Endothelial cell of umbilical vein (primary cell): ENCODE measurements around the gene GVQW3. TPM values are rescaled to one million over a fixed set of nuclear protein-coding genes. Genes with fewer than 3 reads are reported as not detected.
A peak's percentile ranks its signal among the peaks of the same experiment; 100 is the strongest.

Source experiments
- BruUV-seq: library from RNA; stranded (reverse); fragments of 400-500 nt; replicated peaks from 2 replicates; lab custom pipeline; 2021; lab: Mats Ljungman, UMichigan
- CTCF ChIA-PET: fragments of 300-600, 350-600 bp; sonication (Branson Sonifier 250); formaldehyde crosslinking; loops from one replicate; lab custom pipeline; 2021; ENCODE audit warnings: antibody characterized with exemption, inconsistent platforms; lab: Charles Lee
- POLR2A ChIA-PET: fragments of 300-600, 350-600 bp; sonication (Branson Sonifier 250); formaldehyde crosslinking; loops from one replicate; lab custom pipeline; 2021; ENCODE audit warnings: antibody characterized with exemption, inconsistent platforms; lab: Charles Lee
- DNase-seq: peaks from one replicate; pipeline ENCODE4 v3.0.0-alpha.2; 2011; ENCODE audit warnings: low read depth, low spot score
- FAIRE-seq: peaks from 2 replicates; lab custom pipeline; 2011; peaks lifted over from hg19 to GRCh38; lab: Jason Lieb, UNC
- H2AFZ ChIP-seq: 2 replicates; pipeline ENCODE4 v1.6.0; 2012; ENCODE audit warnings: low read depth, low read length, control low read depth, inconsistent platforms
- H3K27ac ChIP-seq: 2 replicates; pipeline ENCODE4 v1.5.1; 2011; ENCODE audit warnings: low read depth, mild to moderate bottlenecking, control low read depth, low read length, moderate library complexity; ENCODE audit not compliant: insufficient read depth
- H3K27me3 ChIP-seq, 2 experiments: 2 replicates each; pipeline versions ENCODE4 v1.6.0 to v1.6.1; 2011; ENCODE audit warnings: low read length in 2 of 2, mixed read lengths in 1 of 2; ENCODE audit not compliant: control insufficient read depth in 2 of 2, insufficient read depth in 2 of 2
- H3K36me3 ChIP-seq, 2 experiments: 2 replicates in 1 of 2; 3 replicates in 1 of 2; pipeline ENCODE4 v1.5.1; 2011; ENCODE audit warnings: low read length in 2 of 2, mild to moderate bottlenecking in 1 of 2, moderate library complexity in 1 of 2; ENCODE audit not compliant: control insufficient read depth in 2 of 2, insufficient read depth in 2 of 2; ENCODE audit errors: extremely low read depth in 1 of 2
- H3K4me1 ChIP-seq: 3 replicates; pipeline ENCODE4 v1.5.1; 2011; ENCODE audit warnings: mild to moderate bottlenecking, low read length; ENCODE audit not compliant: control insufficient read depth, insufficient read depth; ENCODE audit errors: extremely low read depth
- H3K4me2 ChIP-seq: 2 replicates; pipeline ENCODE4 v1.6.1; 2011; ENCODE audit warnings: low read length, control low read depth, mixed read lengths; ENCODE audit not compliant: insufficient read depth
- H3K4me3 ChIP-seq, 3 experiments: fragments of 200-600 bp in 1 of 3; sonication (generic), shearing (Covaris generic) in 1 of 3; replicated peaks in 1 of 3; 2 replicates each; pipeline ENCODE4 v1.5.1; 2011 to 2016; ENCODE audit warnings: control low read depth in 3 of 3, low read length in 3 of 3, mild to moderate bottlenecking in 2 of 3, inconsistent platforms in 1 of 3, low read depth in 1 of 3, moderate library complexity in 1 of 3; ENCODE audit not compliant: insufficient read depth in 1 of 3
- H3K79me2 ChIP-seq: 2 replicates; pipeline ENCODE4 v1.6.0; 2012; ENCODE audit warnings: low read length, inconsistent platforms; ENCODE audit not compliant: control insufficient read depth, insufficient read depth
- H3K9ac ChIP-seq: replicated peaks from 2 replicates; pipeline ENCODE3; 2011; ENCODE audit warnings: low read length, control low read depth; ENCODE audit not compliant: insufficient read depth; ENCODE audit errors: extremely low read depth
- H3K9me1 ChIP-seq: replicated peaks from 3 replicates; pipeline ENCODE4 v1.6.0; 2011; ENCODE audit warnings: mild to moderate bottlenecking, low read length; ENCODE audit not compliant: control insufficient read depth, insufficient read depth; ENCODE audit errors: extremely low read depth
- H3K9me3 ChIP-seq: replicated peaks from 2 replicates; pipeline ENCODE4 v1.5.1; 2012; ENCODE audit warnings: low read length, inconsistent platforms; ENCODE audit not compliant: control insufficient read depth, insufficient read depth
- H4K20me1 ChIP-seq: replicated peaks from 2 replicates; pipeline ENCODE3; 2011; ENCODE audit warnings: mild to moderate bottlenecking, low read length; ENCODE audit not compliant: control insufficient read depth, insufficient read depth; ENCODE audit errors: extremely low read depth
- CTCF ChIP-seq, 2 donors: IDR thresholded peaks; 1 replicate in 1 of 2; 2 replicates in 1 of 2; pipeline ENCODE4 v1.5.1; 2011; ENCODE audit warnings: low read length in 2 of 2, mild to moderate bottlenecking in 2 of 2, moderate library complexity in 2 of 2, control low read depth in 1 of 2, inconsistent platforms in 1 of 2, low read depth in 1 of 2; ENCODE audit not compliant: insufficient read depth in 1 of 2; ENCODE audit errors: extremely low read depth in 1 of 2
- MYC ChIP-seq: IDR thresholded peaks from one replicate; pipeline ENCODE4 v1.6.1; 2011; ENCODE audit warnings: mild to moderate bottlenecking, low read depth, low read length
- POLR2A ChIP-seq: IDR thresholded peaks from 2 replicates; pipeline ENCODE4 v1.6.1; 2012; ENCODE audit warnings: low read depth, mild to moderate bottlenecking, control low read depth, low read length
- POLR2AphosphoS5 ChIP-seq: IDR thresholded peaks from 2 replicates; pipeline ENCODE4 v1.6.1; 2012; ENCODE audit warnings: low read depth, mild to moderate bottlenecking, control low read depth, low read length, moderate library complexity; ENCODE audit not compliant: insufficient read depth
- dilution Hi-C: fragments of 300-500 bp; cut with MboI; formaldehyde crosslinking; loops from one replicate; pipeline ENCODE4 v1.15.0; 2019; ENCODE audit warnings: low sequenced_read_pairs; ENCODE audit not compliant: extremely low pct_ligation_motif_present
- intact Hi-C: fragments of 100-400 bp; cut with micrococcal nuclease; formaldehyde crosslinking; loops from one replicate; pipeline ENCODE4 v1.10.0; 2022
- polyA plus RNA-seq, 4 experiments: library from polyadenylated mRNA; depleted of rRNA in 3 of 4; stranded (reverse) in 3 of 4; unstranded in 1 of 4; fragments of >200 nt; gene quantifications; 2 replicates each; pipeline versions ENCODE4 v1.2.1 to v1.2.3, GENCODE V29; 2011 to 2012; ENCODE audit warnings: missing spikeins in 1 of 4
- total RNA-seq: library from RNA; stranded (reverse); gene quantifications from 2 replicates; pipeline ENCODE4 v1.2.3, GENCODE V29; 2021

Gene GVQW3
- total and polyA plus RNA-seq, 2 donors (not counting 3 experiments of a cell fraction or from before 2014, with no cell fraction given): 1.0 to 2.8 TPM

- Histone ChIP-seq H3K4me1 (peaks cover 12% of the 10 kb centered on the region), H3K9me3 (no peaks in the 10 kb centered on the region), H3K79me2 (peaks cover 22% of the 10 kb centered on the region), H3K27ac (peak overlapping the region; percentile 94), H4K20me1 (no peaks in the 10 kb centered on the region), H3K36me3 (peaks cover 2% of the 10 kb centered on the region in 2 experiments), H2AFZ (peak overlapping the region; percentile 55), H3K4me3 (peak overlapping the region; percentile 83 to 96 (median 89)), H3K9me1 (no peaks in the 10 kb centered on the region), H3K9ac (peak overlapping the region; percentile 96), H3K4me2 (peak overlapping the region; percentile 81), H3K27me3 (no peaks in the 10 kb centered on the region)
- dilution Hi-C loops: no loop called here
- ChIA-PET POLR2A (no interaction called here), CTCF (interaction anchor here (0.9 to 1.2 kb wide), 7 partner anchors 10 to 238 kb away, joined by 3 to 7 read pairs (median 3); no protein-coding TSS in a partner anchor)
- BruUV-seq: TSS peak; percentile 12
- TF ChIP-seq POLR2A (peak; percentile 85), CTCF (IDR thresholded peaks at IDR 0.05; ENCODE audit: extremely low read depth in 1 of 2, insufficient read depth in 1 of 2, low read depth in 1 of 2, low read length in 2 of 2) (peak in 1 of 2 donors; percentile 19), POLR2AphosphoS5 (peak; percentile 72), MYC (no peak)
- DNase-seq: peak; percentile 95
- FAIRE-seq: peak; percentile 85
- intact Hi-C loops: loop anchor here (1.0 to 2.0 kb wide), 4 partner anchors 67 to 235 kb away; partner anchors contain the start of gene LRRC32
Measured at GRCh38 chr11:76445121-76446084, 64.3 kb downstream of the GVQW3 start.
